Activated naive CD8-positive, alpha-beta T cell treated with anti-CD3 and anti-CD28 coated beads for 36 hours (primary cell): ENCODE measurements around the gene TTLL11. TPM values are rescaled to one million over a fixed set of nuclear protein-coding genes. Genes with fewer than 3 reads are reported as not detected.
"Not testable (repeated sequence)": the region's sequence is repeated elsewhere in the genome, so short reads cannot be mapped to it uniquely, and the experiment has no call there.

ENCODE experiments used
- DNase-seq: peaks from one replicate; pipeline ENCODE4 v3.0.0; 2021
- H3K27ac Mint-ChIP-seq: one replicate; pipeline ENCODE4 v1.8.0; 2022; ENCODE audit warnings: mild to moderate bottlenecking, moderate library complexity, mixed read lengths
- H3K27me3 Mint-ChIP-seq: one replicate; pipeline ENCODE4 v1.8.0; 2022; ENCODE audit warnings: mild to moderate bottlenecking, mixed read lengths
- H3K36me3 Mint-ChIP-seq: one replicate; pipeline ENCODE4 v1.8.0; 2021; ENCODE audit warnings: mild to moderate bottlenecking, mixed read lengths
- H3K4me1 Mint-ChIP-seq: one replicate; pipeline ENCODE4 v1.8.0; 2021; ENCODE audit warnings: mixed read lengths
- H3K4me3 Mint-ChIP-seq: one replicate; pipeline ENCODE4 v1.8.0; 2022; ENCODE audit warnings: mild to moderate bottlenecking, moderate library complexity, mixed read lengths
- H3K9me3 Mint-ChIP-seq: one replicate; pipeline ENCODE4 v1.8.0; 2022; ENCODE audit warnings: mixed read lengths
- total RNA-seq, 2 experiments: library from RNA; stranded (reverse); gene quantifications; one replicate each; pipeline ENCODE4 v1.2.3, GENCODE V29; 2021

Gene TTLL11
- total RNA-seq, 2 experiments from 2014 or later = 2.5 to 2.8 TPM

DNA sequence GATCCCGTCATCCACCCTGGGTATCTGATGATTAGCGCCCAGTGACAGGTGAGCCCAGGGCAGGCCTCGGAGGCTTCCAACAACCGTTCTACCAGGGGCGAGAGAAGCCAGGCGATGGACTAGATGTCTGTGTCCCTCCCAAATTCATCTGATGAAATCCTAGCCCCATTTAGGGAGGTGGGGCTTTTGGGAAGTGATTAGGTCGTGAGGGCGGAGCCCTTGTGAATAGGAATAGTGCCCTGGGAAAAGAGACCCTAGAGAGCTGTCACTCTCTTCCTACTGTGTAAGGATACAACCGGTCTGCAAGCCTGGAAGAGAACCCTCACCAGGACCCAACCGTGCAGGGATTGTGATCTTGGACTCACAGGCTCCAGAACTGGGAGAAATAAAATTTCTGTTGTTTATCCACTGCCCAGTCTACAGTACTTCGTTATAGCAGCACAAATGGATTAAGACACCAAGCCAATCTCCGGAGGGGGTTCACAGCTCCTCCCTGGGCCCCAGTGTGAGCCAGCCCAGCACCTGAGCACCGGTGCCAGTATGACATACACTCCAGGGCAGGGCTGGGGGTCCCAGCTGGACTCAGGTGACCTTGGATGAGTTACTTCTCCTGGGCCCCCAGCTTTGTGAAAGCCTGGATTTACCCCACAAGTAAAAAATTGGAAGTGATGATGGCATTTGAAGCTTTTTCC, 279.4 kb downstream of the TTLL11 start:
- DNase-seq = no peak
- no peaks in the 10 kb centered on the region for H3K9me3 Mint-ChIP-seq
- no peaks in the 10 kb centered on the region for H3K4me1 Mint-ChIP-seq
- H3K27me3 Mint-ChIP-seq = no peaks in the 10 kb centered on the region
- H3K27ac Mint-ChIP-seq = no peak overlapping the region
- no peaks in the 10 kb centered on the region for H3K36me3 Mint-ChIP-seq
- H3K4me3 Mint-ChIP-seq = no peak overlapping the region

DNA sequence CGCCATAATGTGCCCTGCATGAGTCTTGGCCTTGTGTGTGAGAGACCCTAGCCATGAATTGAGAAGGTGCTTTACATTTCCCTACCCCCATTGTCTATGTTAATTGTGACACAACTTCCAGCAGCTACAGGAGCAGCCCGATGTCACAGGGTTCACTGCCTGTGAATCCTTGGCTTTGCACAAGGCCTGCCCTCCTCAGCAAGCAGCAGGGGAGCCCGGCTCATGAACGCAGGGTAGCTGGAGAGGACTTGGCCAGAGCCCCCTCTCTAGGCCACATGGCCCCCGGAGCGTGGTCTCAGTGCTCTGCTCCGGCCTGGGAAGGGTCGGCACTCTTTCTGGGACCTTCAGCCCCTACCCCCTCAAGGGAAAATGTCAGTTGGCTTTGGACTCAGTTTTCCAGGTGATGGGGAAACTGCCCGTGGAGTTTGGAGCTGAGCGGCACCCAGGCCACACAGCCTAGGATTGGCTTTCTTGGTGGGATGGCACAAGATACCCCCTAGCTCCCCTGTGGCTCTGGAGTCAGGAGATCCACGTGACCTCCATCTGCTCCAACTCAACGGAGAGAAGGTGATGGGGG, 280.9 kb downstream of the TTLL11 start:
- no peak for DNase-seq
- H3K36me3 Mint-ChIP-seq = no peaks in the 10 kb centered on the region
- H3K4me3 Mint-ChIP-seq = no peak overlapping the region
- no peak overlapping the region for H3K27ac Mint-ChIP-seq
- no peaks in the 10 kb centered on the region for H3K4me1 Mint-ChIP-seq
- H3K27me3 Mint-ChIP-seq = no peaks in the 10 kb centered on the region
- H3K9me3 Mint-ChIP-seq = no peaks in the 10 kb centered on the region

DNA sequence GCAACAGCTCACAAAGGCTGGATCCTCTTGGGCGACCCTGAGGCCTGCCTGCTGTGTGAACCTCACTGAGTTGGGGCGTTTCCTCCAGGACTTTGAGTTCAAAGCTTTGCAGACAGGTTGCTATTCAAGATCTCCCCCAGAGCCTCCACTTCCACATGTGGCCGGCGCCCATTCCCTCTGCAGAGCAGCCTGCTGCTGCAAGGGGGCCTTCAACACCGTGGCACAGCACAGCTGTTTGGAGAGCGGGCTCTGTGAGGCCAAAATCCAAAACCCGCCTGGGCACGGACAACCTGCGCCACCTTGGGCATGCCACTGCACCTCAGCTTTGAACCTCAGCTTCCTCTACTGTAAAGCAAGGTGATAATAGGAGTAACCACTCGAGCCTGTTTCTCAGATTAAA, 281.4 kb downstream of the TTLL11 start:
- Mint-ChIP-seq H3K36me3 (no peaks in the 10 kb centered on the region), H3K9me3 (no peaks in the 10 kb centered on the region), H3K27ac (no peak overlapping the region), H3K4me3 (no peak overlapping the region), H3K4me1 (no peaks in the 10 kb centered on the region), H3K27me3 (no peaks in the 10 kb centered on the region)
- DNase-seq = no peak

DNA sequence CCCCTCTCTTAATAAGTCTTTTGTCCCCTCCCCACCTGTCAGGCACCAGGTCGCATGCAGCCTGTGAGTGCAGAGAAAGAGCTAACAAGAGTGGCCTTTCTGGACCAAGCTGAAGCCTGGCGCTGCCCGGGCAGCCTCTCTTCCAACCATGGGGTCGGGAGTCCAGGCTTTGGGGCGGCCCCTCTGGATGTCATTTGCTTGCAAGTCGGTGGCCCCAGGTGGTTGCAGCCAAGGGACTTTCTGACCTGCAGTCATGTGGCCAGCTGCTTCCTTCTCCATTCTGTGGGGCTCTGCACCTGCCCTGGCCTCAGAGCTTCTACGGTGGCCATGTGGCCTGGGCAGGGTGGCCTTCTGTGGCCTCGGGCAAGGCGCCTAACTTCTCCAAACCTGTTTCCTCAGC, 282.0 kb downstream of the TTLL11 start:
- Mint-ChIP-seq H3K4me3 (no peak overlapping the region), H3K4me1 (no peaks in the 10 kb centered on the region), H3K36me3 (no peaks in the 10 kb centered on the region), H3K27ac (no peak overlapping the region), H3K9me3 (no peaks in the 10 kb centered on the region), H3K27me3 (no peaks in the 10 kb centered on the region)
- no peak for DNase-seq

DNA sequence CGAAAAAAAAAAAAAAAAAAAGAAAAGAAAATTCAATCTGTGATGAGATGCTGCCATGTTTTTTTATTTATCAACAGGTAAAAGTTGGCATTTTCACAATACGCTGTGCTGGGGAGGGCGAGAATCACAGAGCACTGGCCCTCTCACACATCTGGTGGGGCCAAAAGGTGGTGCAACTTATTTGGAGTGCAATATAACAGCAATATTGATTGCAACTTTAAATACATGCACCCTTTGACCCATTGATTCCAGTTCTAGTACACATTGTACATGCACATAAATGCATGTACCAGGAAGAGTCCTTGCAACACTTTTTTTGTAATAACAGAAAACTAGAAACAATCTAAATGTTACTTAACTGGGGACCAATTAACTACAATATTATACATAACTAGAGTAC, 282.6 kb downstream of the TTLL11 start:
- no peak overlapping the region for H3K4me3 Mint-ChIP-seq
- no peak for DNase-seq
- H3K9me3 Mint-ChIP-seq = no peaks in the 10 kb centered on the region
- H3K4me1 Mint-ChIP-seq = no peaks in the 10 kb centered on the region
- no peaks in the 10 kb centered on the region for H3K36me3 Mint-ChIP-seq
- H3K27ac Mint-ChIP-seq = no peak overlapping the region
- no peaks in the 10 kb centered on the region for H3K27me3 Mint-ChIP-seq

DNA sequence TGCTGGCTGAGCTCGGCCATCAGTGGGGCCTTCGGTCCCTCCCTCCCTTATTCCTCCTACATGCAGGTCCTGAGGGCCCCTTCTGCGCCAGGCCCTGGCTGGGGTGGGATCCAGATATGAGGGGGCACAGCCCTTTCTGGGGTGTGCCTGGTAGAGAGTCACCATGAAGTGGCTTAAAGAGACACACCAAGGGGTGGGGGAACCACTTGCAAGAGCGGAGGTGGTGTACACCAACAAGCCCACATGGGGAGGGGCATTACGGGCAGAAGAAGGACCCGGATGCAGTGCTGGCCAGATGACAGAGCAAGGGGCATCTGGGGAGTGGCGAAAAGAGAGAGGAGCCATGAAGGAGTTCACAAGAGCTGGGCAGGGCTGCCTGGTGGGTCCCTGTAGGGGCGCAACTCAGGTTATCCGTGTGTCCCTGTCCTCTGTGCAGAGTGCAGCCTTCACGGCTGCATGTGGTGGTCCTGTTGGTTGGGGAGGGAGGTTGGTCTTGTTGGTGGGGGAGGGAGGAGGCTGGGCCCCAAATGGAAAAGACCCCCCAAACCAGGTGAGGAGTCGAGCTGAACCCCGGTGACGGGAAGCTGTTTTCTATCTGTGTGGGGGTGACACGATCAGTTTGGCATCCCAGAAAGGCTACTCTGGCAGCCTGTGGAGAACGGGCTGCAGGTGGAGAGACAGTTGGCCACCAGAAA, 283.6 kb downstream of the TTLL11 start:
- no peaks in the 10 kb centered on the region for H3K27me3 Mint-ChIP-seq
- no peak for DNase-seq
- H3K9me3 Mint-ChIP-seq = peaks cover 5% of the 10 kb centered on the region
- no peaks in the 10 kb centered on the region for H3K36me3 Mint-ChIP-seq
- H3K27ac Mint-ChIP-seq = no peak overlapping the region
- no peak overlapping the region for H3K4me3 Mint-ChIP-seq
- H3K4me1 Mint-ChIP-seq = no peaks in the 10 kb centered on the region

DNA sequence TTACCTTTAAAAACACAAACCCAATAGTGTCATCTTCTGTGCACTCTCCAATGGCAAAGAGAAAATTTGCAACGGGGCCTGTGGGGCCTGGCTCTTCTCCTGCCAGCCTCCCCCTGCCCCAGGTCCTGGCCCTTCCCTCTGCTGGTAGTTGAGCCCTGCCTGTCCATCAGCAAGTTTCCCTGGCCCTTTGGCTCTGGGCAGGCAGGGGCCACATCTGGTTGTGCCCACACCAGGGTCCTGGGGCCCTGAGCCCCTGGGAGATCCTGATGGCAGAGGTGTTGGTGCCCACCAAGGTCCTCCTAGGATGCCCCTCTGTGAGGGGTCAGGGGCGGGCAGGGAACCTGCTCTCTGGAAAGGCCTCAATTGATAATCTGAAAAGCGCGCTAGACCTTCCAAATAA, 284.3 kb downstream of the TTLL11 start:
- Mint-ChIP-seq H3K4me3 (no peak overlapping the region), H3K36me3 (no peaks in the 10 kb centered on the region), H3K9me3 (peaks cover 8% of the 10 kb centered on the region), H3K4me1 (no peaks in the 10 kb centered on the region), H3K27me3 (no peaks in the 10 kb centered on the region), H3K27ac (no peak overlapping the region)
- DNase-seq = no peak

DNA sequence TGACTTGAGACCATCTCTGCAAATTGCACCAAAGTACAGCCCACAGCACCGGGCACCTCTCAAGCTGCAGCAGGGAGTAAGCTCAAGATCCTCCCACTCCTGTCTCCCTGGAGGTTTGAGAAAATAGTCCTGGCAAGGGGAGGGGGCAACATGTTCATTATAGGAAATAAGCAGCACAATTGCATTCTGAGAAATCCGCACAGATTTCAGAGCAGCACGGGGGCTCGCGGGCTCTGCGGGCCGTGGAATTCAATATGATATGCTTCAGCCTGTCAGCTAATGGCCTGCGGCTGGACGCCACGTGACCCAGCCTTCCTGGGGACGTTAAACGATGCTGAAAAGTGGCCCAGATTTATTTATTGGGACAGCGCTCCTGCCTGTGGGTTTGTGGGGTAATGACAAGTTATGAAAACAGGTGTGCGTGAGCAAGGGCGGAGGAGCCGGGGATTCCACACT, 285.3 kb downstream of the TTLL11 start:
- DNase-seq = no peak
- no peaks in the 10 kb centered on the region for H3K4me1 Mint-ChIP-seq

DNA sequence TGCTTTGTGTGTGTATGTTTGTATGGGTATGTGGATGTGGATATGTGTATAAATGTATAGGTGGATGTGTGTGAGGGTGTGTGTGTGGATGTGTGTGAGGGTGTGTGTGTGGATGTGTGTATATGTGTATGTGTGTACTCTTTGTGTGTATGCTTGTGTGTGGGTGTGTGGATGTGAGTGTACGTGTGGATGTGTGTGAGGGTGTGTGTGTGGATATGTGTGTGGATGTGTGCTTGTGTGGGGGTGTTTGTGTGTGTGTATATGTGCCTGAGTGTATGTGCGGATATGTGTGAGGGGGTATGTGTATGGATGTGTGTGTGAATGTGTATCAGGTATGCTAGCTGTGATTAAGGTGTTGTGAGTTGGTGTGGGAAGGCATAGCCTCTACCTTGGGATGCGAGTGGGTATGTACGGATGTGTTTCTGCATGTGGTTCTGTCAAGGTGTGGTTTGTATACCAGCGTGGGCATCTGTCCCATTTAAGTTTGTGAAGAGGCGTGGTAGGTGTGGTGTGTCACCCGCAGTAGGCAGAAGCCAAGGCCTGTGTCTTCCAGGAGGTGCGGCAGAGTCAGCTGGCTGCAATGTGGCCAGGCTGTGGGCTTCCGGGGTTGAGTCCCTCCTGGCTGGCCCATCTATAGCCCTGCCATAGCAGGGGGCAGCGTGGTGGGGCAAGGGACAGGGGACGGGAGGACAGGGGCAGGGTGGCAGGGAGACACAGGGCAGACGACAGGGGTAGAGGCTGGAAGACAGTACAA, 285.9 kb downstream of the TTLL11 start:
- no peaks in the 10 kb centered on the region for H3K4me1 Mint-ChIP-seq
- H3K27ac Mint-ChIP-seq = no peak overlapping the region
- no peaks in the 10 kb centered on the region for H3K27me3 Mint-ChIP-seq
- DNase-seq = no peak
- no peak overlapping the region for H3K4me3 Mint-ChIP-seq
- no peaks in the 10 kb centered on the region for H3K36me3 Mint-ChIP-seq
- peaks cover 8% of the 10 kb centered on the region for H3K9me3 Mint-ChIP-seq

More for the DNA sequence above, 285.3 kb downstream of the TTLL11 start:
- Mint-ChIP-seq H3K27ac (no peak overlapping the region), H3K4me3 (no peak overlapping the region), H3K27me3 (no peaks in the 10 kb centered on the region), H3K9me3 (peaks cover 8% of the 10 kb centered on the region), H3K36me3 (no peaks in the 10 kb centered on the region)

DNA sequence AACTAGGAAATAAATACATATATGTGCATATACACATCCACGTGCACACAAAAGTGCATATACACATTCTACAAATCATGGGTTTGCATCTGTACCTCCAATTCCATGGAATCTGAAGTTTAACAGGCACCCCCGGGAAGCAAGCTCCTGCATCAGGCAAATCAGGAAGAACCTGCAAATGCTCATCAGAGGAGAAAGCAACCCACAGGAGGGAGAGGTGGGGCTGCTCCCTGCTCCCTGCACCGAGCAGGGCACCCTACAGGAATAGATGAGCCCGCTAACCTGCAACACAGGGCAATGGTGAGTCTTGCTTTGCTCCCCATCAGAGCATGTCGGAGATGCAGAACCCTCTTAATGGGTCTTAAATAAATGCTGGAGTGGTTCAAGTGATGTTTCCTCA, 290.4 kb downstream of the TTLL11 start:
- no peaks in the 10 kb centered on the region for H3K27me3 Mint-ChIP-seq

DNA sequence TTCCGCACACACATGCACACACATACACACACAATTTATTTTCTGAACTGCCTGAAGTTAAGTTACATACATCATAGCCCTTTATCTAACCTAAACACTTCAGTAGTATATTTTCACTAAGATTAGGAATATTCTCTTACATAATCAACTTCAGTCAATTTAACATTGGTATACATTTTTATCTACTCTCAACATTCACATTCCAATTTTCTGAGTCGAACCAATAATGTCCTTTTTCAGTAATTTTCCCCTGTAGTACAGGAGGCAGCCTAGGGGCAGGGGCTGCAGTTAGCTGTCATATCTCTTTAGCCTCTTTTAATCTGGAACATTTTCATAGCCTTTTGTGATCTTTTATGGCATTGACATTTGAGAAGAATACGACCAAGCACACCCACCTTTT, 291.5 kb downstream of the TTLL11 start:
- H3K36me3 Mint-ChIP-seq = no peaks in the 10 kb centered on the region
- no peak for DNase-seq
- peaks cover 8% of the 10 kb centered on the region for H3K9me3 Mint-ChIP-seq
- no peak overlapping the region for H3K4me3 Mint-ChIP-seq
- no peaks in the 10 kb centered on the region for H3K4me1 Mint-ChIP-seq
- no peak overlapping the region for H3K27ac Mint-ChIP-seq
- H3K27me3 Mint-ChIP-seq = no peaks in the 10 kb centered on the region

More for the DNA sequence above, 290.4 kb downstream of the TTLL11 start:
- H3K9me3 Mint-ChIP-seq = peaks cover 8% of the 10 kb centered on the region
- DNase-seq = no peak
- no peaks in the 10 kb centered on the region for H3K36me3 Mint-ChIP-seq
- no peak overlapping the region for H3K4me3 Mint-ChIP-seq
- no peaks in the 10 kb centered on the region for H3K4me1 Mint-ChIP-seq
- no peak overlapping the region for H3K27ac Mint-ChIP-seq

DNA sequence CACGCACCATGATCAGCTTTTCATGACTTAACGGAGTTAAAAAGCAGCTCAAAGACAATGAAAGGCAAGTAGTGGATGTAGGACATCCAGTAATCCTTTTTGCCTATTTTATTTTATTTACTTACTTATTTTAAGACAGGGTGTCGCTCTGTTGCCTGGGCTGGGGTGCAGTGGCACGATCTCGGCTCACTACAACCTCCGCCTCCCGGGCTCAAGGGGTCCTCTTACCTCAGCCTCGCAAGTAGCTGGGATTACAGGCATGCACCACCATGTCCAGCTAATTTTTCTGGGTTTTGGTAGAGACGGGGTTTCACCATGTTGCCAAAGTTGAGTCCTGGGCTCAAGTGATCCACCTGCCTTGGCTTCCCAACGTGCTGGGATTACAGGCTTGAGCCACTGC, 292.7 kb downstream of the TTLL11 start:
- H3K27me3 Mint-ChIP-seq = no peaks in the 10 kb centered on the region
- no peak overlapping the region for H3K27ac Mint-ChIP-seq
- DNase-seq = no peak
- H3K4me3 Mint-ChIP-seq = no peak overlapping the region
- no peaks in the 10 kb centered on the region for H3K4me1 Mint-ChIP-seq
- no peaks in the 10 kb centered on the region for H3K36me3 Mint-ChIP-seq
- H3K9me3 Mint-ChIP-seq = peaks cover 8% of the 10 kb centered on the region

DNA sequence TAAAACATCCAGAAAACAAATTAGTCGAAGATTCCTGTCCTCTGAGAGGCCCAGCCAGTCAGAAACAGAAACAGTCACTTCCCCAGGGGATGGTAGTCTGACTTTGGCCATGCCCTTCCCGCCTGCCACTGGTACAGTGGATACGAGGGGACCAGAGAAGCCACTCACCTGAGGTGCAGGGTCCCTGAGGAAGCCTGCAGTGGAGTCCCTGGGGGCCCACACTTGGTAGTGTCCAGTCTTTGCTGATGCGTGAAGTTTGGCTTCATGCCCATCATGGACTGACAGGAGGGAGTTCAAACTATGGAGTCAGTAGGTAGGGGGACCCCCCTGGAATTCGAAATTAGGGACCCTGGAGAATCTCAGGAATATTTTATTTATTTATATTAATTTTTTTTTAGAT, 294.2 kb downstream of the TTLL11 start:
- Mint-ChIP-seq H3K36me3 (no peaks in the 10 kb centered on the region), H3K9me3 (peaks cover under 1% of the 10 kb centered on the region), H3K27ac (no peak overlapping the region), H3K4me3 (no peak overlapping the region), H3K27me3 (no peaks in the 10 kb centered on the region), H3K4me1 (no peaks in the 10 kb centered on the region)
- DNase-seq = no peak

DNA sequence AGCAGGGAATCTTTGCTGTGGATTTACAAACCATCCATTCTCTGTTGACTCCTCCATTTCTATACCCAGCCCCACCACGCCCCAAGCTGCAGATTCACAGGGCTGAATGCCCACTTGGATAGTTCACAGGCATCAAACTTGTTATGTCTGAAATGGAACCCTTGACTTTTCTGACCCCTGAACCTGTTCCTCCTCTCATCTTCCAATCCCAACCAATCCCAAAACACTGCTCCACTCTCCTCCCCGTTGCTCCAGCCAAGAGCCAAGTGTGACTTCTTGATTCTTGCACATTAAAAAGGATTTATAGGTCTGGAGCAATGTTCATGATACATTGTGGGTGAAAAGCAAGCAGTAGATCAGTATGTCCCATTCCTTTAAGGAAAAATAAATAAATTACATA, 296.0 kb downstream of the TTLL11 start:
- no peak for DNase-seq
- no peaks in the 10 kb centered on the region for H3K9me3 Mint-ChIP-seq
- no peak overlapping the region for H3K4me3 Mint-ChIP-seq
- no peaks in the 10 kb centered on the region for H3K36me3 Mint-ChIP-seq
- H3K27ac Mint-ChIP-seq = no peak overlapping the region
- H3K27me3 Mint-ChIP-seq = no peaks in the 10 kb centered on the region
- H3K4me1 Mint-ChIP-seq = no peaks in the 10 kb centered on the region

DNA sequence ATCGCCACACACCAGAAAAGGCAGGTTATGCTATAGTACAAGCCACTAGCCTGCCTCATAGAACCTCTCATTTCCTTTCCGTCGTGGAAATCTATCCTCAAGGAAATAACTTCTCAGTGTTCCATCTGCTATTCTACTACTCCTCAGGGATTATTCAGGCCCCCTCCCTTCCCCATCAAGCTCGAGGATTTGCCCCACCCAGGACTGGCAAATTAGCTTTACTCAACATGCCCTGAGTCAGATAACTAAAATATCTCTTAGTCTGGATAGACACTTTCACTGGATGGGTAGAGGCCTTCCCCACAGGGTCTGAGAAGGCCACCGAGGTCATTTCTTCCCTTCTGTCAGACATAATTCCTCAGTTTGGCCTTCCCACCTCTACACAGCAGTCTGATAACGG, 298.8 kb downstream of the TTLL11 start:
- H3K4me3 Mint-ChIP-seq, H3K4me1 Mint-ChIP-seq, H3K27ac Mint-ChIP-seq, H3K27me3 Mint-ChIP-seq, DNase-seq, H3K9me3 Mint-ChIP-seq, H3K36me3 Mint-ChIP-seq: not testable (repeated sequence)
